Measurements from ENCODE around the gene SH2D7. TPM values are rescaled to one million over a fixed set of nuclear protein-coding genes. Genes with fewer than 3 reads are reported as not detected.
A peak's percentile ranks its signal among the peaks of the same experiment; 100 is the strongest.

The SH2D7 gene
- total RNA-seq, 1 donor from 2014 or later = not detected

DNA sequence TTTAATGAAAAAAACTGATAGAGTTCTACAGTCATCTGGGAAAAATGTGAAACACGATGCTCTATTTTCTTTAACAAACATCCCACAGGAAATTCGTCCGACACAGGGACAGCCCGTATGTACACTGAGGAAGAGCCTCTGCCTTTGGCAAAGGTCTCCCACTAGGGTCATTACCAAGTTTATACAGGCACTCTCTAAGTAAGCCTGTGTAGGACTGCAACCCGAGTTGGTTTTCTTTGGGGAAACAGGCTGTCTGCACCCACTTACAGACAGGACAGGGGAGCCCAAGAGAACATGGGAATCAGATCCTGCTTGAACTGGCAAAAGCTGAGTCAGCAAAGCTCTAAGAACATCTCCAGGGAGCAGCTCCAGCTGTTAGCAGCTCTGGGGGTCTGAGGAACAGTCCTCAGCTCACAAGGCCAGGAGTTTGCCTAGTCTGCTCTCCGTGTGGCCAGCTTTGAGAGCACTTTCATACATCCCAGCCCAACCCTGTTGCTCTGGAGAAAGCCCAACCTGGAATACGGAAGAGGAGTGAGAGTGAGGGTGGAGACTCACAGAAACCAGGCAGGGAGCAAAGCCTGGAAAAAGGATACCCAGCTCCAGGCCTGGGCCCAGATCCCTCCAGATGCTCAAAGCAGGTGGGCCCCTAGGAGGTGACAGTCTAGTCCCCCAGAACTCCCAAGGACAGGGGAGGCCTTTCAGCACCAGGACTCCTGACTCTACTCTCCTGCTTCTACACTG is 16.7 kb upstream of the SH2D7 start:
- no peak for DNase-seq
- intact Hi-C loops (cut with micrococcal nuclease) = no loop called here
- peak; percentile 70 for ATAC-seq

DNA sequence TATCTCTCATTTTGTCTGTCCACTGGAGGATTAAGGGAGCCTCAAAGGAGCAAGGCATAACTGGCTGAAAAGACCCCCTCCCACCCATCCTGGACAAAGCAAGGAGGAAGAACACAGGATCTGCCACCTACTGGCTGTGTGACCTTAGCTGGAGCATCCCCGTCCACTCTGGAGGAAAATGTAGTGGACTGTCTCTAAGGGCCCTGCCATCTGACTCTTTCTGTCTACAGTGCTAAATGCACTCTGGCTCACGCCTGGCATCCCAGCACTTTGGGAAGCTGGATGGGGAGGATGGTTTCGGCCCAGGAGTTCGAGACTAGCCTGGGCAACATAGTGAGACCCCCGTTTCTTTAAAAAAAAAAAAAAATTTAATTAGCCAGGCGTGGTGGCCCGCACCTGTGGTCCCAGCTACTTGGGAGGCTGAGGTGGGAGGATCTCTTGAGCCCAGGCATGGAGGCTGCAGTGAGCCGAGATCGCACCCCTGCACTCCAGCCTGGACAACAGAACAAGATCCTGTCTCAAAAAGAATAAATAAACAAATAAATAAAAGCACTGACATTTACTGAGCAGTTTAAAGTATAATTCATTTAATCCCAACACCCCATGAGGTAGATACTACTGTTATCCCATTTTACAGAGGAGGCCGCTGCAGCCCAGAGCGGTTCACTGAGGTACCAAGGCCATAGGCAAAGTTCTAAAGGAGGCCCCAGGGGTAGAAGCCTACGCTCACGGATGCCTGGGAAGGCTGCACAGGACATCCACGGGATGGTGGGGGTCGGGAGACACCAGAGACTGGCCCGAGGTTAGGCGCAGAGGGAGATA is 15.9 kb upstream of the SH2D7 start:
- ATAC-seq (peak; percentile 23), DNase-seq (no peak)
- intact Hi-C loops (cut with micrococcal nuclease) = no loop called here

DNA sequence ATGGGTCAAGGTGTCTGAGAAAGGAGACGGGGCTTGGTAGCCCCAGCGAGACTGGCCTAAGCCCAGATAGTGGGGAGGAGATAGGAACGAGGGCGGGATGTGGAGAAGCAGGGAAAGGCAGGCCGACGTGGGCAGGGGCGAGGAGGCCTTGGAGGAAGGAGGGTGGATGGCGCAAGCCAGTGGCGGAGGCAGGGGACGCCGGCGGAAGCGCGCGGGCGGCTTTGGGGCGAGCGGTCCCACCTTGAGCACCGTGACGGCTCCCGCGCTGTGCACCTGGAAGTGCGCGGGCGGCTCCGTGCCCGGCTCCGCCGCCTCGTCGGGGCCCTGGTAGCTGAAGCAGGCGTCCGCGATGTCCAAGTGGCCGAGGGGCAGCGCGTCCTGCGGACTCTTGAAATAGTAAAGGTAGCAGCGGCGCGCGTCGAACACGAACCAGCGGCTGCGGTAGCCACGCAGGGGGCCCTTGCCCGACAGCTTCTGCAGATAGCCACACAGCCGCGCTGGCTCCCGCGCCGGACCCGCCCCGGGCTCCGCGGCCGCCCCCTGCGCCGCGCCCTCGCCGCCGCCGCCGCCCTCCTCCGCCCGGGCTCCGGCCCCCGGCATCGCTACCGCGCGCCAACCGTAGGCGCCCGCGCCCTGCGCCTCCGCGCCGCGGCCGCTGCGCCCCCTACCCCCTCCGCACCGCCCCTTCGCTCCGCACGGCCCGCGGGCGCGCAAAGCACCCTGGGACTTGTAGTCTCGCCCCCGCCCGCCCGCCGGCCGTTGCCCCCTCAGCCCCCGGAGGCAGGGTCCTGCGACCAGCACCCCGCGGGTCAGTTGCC is 15.1 kb upstream of the SH2D7 start, which contains the start of gene TBC1D2B:
Gene TBC1D2B, minus strand, starts transcription at position 659 of the 818 bp plus-strand sequence. Its CDS starts 59 bp downstream, at position 600.
- DNase-seq (peak; percentile 83), ATAC-seq (peak; percentile 76)
- intact Hi-C loops (cut with micrococcal nuclease) = no loop called here

DNA sequence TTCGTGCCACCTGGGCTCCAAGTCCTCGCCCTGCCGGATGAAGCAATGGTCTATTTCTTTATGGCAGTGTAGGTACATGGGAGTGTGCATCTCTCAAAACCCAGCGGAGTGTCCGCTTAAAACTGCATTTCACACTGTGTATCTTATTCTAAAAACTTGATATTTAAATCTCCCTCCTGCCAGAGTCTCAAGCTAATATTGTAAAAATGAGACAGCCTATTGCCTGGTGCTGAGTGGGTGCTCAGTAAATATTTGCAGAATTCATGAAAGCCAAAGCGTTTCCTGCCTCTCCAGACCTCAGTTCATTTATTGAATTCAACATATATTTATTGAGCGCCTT is 14.5 kb upstream of the SH2D7 start:
- ATAC-seq (no peak), DNase-seq (no peak)
- intact Hi-C loops (cut with micrococcal nuclease) = no loop called here

DNA sequence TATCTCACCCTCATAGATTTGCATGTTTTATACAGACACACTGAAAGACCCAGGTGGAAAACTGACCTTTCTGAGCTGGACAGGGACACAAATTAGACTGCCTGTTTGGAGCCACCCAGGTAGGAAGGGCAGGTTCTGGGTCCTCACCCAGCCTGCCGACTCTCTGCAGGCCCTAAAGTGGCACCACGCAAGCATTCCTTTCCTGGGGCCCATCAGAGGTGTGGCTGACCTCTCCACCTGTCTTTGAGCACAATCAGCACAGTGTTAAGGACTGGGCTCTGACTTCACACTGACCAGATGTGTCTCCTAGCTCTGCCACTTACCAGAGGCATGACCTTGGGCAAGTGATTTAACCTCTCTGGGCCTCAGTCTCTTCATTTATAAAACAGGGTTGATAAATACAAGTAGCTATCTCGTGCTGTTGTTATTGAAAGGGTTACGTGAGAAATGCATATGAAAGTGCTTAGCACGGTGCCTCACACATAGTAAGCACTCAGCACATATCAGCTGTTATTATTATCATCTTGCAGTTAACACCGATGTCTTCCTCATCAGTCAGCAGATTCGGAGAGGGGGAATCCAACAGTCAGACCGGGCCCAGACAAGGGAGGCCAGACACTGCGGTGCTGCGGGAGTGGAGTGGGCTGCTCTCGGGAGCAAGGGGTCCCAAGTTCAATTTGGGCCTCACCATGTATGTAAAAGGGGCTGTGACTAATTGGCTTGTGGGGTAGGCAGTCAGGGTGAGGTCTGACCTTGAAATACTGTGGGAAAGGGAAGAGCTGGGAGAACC is 12.9 kb upstream of the SH2D7 start:
- DNase-seq (no peak), ATAC-seq (no peak)
- intact Hi-C loops (cut with micrococcal nuclease) = no loop called here

DNA sequence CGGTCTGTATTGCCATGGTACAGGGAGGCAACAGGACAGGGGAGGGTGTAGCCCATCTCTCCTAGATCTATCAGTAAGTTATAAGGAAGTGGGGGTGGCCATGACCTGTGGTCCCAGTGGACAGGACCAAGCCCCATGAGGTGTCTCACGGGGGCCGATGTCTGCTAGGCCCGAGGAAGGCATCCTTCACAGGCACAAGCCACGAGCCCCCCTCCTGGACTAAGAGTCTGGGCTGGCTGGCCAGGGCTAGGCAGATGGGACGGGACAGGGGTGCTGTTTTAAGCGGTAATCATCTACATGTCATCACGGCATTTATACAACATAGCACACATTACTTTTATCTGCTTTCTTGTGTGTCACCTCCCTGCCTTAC is 12.3 kb upstream of the SH2D7 start:
- intact Hi-C loops (cut with micrococcal nuclease) = no loop called here
- ATAC-seq (no peak), DNase-seq (no peak)

DNA sequence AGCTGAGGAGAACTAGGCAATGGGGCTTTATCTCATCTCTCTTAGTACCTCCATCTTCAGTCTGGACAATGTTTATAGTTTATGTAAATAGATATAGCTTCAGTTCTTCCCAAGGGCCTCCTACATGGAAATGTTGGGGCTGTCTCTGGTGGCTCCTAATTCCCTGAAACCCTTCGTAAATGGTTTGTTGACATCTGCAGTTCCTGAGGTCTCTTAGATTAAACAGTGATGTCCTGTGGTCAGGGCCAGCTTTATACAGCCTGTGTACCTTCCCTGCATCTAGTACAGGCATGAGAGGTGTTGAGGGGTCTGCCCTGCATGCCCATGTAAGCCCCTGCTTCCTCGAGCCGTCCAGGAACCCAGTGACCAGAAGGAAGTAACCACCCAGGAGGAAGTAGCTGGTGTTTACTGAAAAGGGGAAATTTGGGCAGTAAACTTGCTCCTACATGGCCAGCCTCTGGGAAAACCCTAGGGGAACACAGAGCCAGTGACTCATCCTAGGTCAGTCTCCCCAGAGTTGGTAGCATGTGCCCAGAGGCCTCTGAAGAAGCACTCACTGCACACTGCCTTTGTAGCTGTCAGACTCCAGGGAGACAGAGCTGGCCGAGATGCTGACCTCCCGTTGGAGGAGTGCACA is 10.1 kb upstream of the SH2D7 start:
- intact Hi-C loops (cut with micrococcal nuclease) = no loop called here
- ATAC-seq = peak; percentile 51
- DNase-seq = no peak

DNA sequence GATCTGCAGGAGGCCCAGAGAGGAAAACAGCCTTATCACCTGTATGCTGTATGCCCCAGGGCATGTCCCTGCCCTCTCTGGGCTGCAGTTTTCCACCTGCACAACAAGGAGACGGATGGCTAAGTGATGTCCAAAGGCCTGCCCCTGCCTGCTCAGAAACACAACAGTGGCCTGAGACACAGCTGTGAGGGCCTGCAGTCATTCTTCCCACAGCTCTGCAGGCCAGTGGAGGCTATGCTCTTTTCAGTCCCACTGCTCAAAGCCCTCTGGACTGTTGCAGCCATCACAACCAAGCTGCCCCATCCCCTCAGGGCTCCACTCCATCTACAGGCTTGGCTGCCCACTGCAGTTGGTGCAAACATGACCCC is 9.6 kb upstream of the SH2D7 start:
- ATAC-seq = no peak
- intact Hi-C loops (cut with micrococcal nuclease) = no loop called here
- DNase-seq = no peak

DNA sequence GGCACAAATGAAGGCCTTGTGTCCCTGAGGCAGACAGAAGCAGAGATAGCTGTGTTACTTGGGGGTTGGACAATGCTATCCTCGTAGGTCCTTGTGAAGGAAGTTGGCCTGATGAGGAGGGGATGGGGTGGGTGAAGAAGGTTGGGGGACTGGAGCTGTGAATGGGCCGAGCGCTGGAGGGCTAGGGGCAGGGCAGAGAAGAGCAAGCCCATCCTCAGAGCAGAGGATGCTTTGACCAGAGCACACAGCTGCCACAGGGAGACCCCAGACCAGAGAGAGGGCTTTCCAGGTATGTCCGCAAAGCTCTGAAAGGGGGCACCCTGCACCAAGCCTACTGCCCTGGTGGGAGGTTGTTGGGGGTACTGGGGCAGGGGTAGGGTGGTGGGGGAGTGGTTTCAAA is 9.2 kb upstream of the SH2D7 start:
- DNase-seq (no peak), ATAC-seq (no peak)
- intact Hi-C loops (cut with micrococcal nuclease) = no loop called here

DNA sequence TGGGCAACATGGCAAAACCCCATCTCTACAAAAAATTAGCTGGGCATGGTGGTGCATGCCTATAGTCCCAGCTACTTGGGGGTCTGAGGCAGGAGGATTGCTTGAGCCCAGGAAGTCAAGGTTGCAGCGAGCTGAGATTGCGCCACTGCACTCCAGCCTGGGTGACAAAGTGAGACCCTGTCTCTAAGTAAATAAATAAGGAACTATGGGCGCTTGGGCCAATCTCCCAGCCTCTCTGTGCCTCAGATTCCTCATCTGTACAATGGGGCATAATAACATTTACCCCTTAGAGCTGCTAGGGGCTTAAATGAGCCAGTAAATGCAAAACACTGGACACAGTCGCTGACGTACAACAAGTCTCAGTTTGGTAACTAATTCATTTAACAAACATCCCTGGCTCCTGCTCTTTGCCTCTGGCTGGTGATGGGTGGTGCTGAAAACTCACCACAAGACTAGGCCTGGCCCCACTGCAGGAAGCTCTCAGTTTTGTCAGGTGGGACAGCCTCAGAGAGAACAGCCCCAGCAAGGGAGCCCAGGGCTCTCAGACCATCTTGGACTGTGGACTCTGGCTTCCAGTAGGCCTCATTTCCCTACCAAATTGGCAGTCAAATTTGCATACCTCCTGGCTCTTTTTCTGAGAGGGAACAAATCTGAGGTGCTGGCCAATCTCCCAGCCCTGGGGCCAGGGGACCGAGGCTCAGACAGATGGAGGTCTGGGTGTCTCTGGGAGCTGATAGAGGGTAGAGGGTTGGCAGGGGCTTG is 8.5 kb upstream of the SH2D7 start:
- DNase-seq = no peak
- intact Hi-C loops (cut with micrococcal nuclease) = no loop called here
- ATAC-seq = no peak

DNA sequence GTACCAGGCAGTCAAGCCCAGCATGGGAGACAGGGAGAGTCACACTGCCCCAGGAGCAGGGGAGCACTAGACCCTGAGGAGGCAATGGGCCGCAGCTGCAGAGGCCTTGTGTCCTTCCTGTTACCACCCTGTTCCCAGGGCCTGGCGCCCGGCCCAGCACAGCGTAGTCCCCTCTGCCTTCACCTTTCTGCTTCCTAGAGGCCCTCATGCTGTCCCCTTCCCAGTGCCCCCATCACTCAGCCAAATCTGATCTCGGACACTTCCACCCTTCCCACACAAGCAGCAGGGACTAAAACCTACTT is 8.0 kb upstream of the SH2D7 start:
- ATAC-seq (peak; percentile 27), DNase-seq (peak; percentile 53)
- intact Hi-C loops (cut with micrococcal nuclease) = no loop called here

DNA sequence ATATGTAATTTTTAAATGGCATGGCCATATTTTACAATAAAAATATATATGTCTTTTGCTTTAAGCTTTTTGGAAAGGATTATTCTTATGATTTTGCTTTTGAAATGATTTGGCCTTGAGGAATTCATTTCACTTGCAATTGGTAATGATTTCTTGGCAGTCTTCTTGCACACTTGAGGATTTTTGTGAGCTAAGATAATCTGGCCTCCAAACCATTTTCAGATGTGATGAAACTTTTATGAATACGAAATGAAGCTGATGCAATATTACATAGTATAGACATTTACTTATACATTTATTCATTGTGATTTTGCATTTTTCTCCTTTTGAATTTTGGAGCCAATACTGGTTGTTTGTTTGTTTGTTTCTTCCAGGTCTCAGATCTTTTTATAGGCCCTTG is 6.4 kb upstream of the SH2D7 start:
- intact Hi-C loops (cut with micrococcal nuclease) = no loop called here
- DNase-seq (no peak), ATAC-seq (no peak)

DNA sequence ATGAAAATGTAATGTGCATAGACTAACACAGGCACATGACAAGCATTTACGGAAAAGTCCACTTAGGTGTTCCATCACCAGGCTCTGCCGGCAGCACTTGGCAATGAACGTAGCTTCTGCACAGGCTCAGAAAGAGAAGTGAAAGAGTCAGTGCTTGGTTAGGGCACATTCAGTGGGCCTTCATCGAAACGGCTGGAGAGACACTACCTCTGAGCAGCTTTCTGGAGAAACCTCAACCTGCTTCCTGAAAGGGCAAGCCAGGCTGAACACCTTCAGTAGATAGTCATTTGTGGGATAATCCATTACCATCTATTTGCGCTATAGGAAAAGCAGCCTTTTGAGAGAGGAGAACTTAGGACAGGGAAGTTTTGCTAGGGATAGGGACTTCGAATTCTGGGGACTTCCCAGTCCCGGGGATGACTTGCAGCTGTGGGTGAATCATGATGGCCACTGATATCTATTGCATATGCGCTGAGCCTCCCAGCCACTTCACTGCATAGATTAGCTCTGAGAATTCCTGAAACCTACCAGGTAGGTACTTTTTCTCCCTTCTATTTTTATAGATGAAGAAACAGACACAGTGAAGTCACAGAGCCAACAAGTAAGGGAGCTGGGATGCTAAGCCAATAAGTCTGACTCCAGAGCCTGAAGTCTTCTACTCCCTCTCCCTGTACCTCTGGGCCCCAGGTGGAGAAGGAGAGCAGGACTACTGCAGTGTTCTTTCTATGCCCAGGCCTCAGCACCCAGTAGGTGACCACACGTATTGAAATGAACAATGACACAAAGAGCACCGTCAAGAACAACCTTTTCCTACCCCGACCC is 4.2 kb upstream of the SH2D7 start:
- DNase-seq (no peak), ATAC-seq (no peak)
- intact Hi-C loops (cut with micrococcal nuclease) = no loop called here

DNA sequence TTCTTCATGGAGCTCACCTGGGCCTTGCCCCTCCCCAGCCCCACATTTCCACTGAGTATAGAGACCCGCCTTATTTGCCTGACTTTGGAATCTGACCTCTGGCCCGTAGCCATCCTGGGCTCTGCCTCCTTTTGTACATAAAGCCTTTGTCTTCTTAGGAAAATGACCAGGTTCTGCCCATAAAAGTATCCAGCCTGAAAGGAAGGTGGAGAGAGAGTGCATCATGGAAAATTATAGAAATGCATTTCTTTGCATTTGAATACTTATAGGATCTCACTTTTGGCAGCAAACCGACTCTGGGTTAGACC is 3.6 kb upstream of the SH2D7 start:
- DNase-seq (no peak), ATAC-seq (no peak)
- intact Hi-C loops (cut with micrococcal nuclease) = no loop called here

DNA sequence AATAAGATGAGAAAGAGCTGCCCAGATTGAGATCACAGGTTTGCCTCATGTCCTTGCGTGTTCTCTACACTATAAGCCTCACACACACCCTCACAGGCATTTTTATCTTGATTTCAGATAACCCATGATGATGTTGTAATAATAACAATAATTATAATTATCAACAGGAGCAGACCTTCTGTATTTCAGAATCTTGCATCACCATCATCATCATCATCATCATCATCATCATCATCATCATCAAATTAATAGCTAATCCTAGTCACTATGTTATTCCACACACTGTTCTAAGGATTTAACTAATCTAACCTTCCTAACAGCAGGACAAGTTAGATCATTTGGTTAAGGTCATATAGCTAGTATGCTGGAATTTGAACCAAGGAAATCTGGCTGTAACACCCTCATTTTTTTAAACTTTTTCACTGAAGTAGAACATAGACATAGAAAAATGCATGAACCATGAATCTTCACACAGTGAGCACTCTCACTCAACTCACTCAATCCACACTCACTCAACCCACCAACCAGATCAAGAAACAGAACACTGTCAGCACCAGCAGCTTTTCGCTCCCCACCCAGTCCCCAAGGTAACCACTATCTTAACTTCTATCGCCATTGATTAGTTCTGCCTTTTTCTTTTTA is 1.8 kb upstream of the SH2D7 start:
- DNase-seq (no peak), ATAC-seq (no peak)
- intact Hi-C loops (cut with micrococcal nuclease) = no loop called here

DNA sequence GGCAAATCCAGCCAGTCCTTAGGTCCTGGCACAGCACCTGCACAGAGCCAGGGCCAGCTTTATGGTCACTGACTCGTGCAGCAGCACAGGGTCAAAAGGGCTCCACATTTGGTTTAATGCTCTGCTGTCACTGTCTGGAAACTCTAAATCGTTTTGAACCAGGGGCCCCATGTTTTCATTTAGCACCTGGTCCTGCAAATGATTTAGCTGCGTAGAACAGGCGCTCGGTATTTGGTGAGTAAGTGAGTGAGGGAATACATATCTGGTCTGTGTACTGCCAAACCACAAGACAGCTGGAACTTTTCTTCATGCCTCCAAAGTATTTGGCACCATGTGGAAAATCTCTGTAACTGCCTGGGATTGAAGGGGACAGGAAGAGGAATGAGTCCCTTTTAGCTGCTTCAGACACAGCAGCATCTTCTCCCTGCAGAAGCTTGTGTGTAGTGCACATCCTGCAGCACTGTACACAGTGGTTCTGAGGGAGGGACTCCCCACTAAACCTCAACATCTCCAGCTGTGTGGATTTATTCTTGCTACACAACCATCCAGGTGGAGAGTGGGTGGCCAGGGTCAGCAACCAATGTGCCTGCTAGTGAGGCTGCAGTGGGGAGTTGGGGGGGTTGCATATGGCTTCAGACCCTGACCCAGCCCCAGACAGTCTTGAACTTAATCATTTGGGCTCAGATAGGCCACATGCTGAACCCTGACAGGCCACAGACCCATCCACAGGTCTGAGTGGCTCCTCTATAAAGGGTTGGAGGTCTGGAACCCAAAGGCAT is 1.1 kb downstream of the SH2D7 start:
- intact Hi-C loops (cut with micrococcal nuclease) = no loop called here
- DNase-seq (no peak), ATAC-seq (peak; percentile 88)

DNA sequence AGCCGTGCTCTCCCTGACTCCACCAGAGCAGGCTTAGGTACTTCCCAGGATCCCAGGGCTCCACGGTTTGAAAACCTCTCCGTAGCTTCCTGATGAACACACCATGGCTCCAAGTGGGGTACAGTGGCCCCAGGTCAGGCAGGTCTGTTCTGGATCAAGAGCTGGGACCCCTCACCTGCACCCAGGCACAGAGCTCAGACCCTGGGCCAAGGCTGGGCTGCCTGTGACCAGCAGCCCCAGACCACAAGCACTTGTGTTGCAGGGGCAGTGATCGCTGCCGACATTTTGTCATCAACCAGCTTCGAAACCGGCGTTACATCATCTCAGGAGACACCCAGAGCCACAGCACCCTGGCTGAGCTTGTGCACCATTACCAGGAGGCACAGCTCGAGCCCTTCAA is 5.3 kb downstream of the SH2D7 start:
- ATAC-seq (no peak), DNase-seq (no peak)
- intact Hi-C loops (cut with micrococcal nuclease) = no loop called here

All from left ventricle myocardium superior (tissue), 1 donor.